ENCODE data around the gene HCRTR1.

HCRTR1 gene

DNA sequence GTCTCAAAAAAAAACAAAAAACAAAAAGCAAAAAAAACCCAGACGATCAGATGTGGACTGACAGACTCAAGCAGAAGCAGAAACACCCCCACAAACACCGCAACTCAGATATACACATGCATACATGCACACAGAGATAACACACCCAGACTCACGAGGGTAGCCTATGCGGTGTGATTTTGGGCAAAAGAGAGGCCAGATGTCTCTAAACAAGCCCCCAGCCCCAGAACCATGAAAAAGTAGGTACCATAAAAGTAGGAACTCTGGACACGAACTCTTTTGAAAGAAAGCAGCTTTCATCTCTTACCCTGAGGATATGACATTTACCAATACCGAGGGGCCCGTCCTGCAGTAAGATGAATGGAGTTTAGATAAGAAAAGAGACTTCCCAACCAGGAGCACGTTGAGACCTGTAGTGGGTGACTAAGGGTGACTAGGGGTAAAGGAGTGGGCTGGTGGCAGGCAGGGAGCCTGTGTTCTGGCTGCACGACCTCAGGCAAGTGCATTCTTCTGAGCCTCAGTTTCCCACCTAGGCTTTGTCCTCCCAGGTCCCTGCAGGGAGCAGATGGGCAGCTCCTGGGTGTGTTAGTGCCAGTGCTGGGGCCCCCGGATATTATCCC lies 42.6 kb upstream of the HCRTR1 start:
- H3K4me1 ChIP-seq (ENCODE audit: control insufficient read depth in 1 of 2, insufficient read depth in 2 of 2, low read length in 2 of 2): peaks cover 6 to 37% of the 10 kb centered on the region in 2 donors
- H3K27me3 ChIP-seq (ENCODE audit: low read depth, low read length): no peaks in the 10 kb centered on the region
- H3K27ac ChIP-seq (ENCODE audit: low read length): peak overlapping the region; percentile 98
- no peaks in the 10 kb centered on the region for H3K9me3 ChIP-seq (ENCODE audit: control insufficient read depth in 1 of 2, low read length in 2 of 2)
- H3K4me3 ChIP-seq (ENCODE audit: low read depth in 1 of 2, low read length in 2 of 2): peak overlapping the region in 1 of 2 donors; percentile 16
- H3K36me3 ChIP-seq (ENCODE audit: control insufficient read depth in 1 of 2, insufficient read depth in 2 of 2, low read length in 2 of 2): no peaks in the 10 kb centered on the region

DNA sequence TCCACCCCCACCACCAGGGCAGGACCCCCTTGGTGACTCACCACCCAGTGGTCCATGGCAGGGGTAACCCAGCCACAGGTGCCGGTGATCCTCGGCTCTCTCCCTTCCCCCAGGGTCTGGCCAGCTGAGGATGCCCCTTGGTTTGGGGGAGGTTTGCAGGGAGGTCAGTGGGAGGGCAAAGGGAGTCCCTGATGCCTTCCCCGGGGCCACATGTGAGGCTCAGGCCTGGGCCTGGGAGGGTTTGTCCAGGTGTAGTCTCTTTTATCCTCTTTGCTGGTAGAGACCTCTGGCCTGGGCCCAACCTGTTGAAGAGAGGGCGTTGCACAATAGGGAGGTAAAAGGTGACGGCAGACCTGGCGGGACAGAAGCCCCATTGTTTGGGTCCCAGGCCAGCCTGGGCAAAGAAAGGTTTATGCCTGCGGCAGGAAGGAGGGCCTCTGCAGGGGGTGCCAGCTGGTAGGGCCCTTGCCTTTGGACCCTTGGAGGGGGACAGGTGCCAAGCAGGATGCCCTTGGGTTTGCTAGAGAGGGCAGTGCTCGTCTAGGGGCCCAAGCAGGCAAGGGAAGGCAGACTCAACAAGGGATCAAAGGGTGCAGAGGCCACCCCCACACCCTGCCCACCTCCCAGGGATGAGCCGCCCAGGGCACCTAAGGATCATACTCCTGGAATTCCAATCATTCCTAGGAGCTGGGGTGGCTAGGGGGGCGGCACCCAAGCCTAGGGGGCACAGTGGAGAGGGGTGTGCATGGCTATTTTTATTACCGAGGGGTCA lies 41.9 kb upstream of the HCRTR1 start:
- no peaks in the 10 kb centered on the region for H3K36me3 ChIP-seq (ENCODE audit: control insufficient read depth in 1 of 2, insufficient read depth in 2 of 2, low read length in 2 of 2)
- peaks cover 6 to 37% of the 10 kb centered on the region in 2 donors for H3K4me1 ChIP-seq (ENCODE audit: control insufficient read depth in 1 of 2, insufficient read depth in 2 of 2, low read length in 2 of 2)
- H3K9me3 ChIP-seq (ENCODE audit: control insufficient read depth in 1 of 2, low read length in 2 of 2): no peaks in the 10 kb centered on the region
- H3K27ac ChIP-seq (ENCODE audit: low read length): peak overlapping the region; percentile 98
- no peaks in the 10 kb centered on the region for H3K27me3 ChIP-seq (ENCODE audit: low read depth, low read length)
- peak overlapping the region; percentile 16 to 73 for H3K4me3 ChIP-seq (ENCODE audit: low read depth in 1 of 2, low read length in 2 of 2)

DNA sequence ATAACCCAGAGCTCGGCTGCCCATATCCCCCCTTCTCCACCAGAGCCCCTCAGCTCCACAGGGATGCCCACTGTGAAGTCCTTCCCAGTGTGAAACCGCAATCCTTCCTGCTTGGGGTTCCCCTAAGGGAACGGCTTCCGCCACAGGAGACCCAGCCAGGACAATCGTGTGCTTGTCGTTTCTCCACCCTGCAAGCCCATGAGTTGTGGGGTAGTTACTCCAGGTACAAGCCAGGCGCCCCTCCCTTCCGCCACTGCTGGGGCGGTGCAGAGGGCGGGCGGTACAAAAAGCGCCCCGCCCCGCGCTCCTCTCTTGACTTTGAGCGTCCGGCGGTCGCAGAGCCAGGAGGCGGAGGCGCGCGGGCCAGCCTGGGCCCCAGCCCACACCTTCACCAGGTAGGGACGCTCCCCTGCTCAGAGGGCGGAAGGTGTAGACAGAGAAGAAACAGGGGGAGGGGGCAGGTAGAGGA lies 41.3 kb upstream of the HCRTR1 start, which contains the start of gene TINAGL1:
Gene TINAGL1, plus strand, starts transcription at position 315 of the 469 bp plus-strand sequence. CDS start 634 bp downstream, outside the sequence.
- Histone ChIP-seq H3K27me3 (ENCODE audit: low read depth, low read length) (no peaks in the 10 kb centered on the region), H3K9me3 (ENCODE audit: control insufficient read depth in 1 of 2, low read length in 2 of 2) (no peaks in the 10 kb centered on the region), H3K4me1 (ENCODE audit: control insufficient read depth in 1 of 2, insufficient read depth in 2 of 2, low read length in 2 of 2) (peaks cover 6 to 37% of the 10 kb centered on the region in 2 donors), H3K4me3 (ENCODE audit: low read depth in 1 of 2, low read length in 2 of 2) (peak within 1 kb of the TSS; percentile 73 to 91), H3K36me3 (ENCODE audit: control insufficient read depth in 1 of 2, insufficient read depth in 2 of 2, low read length in 2 of 2) (no peaks in the 10 kb centered on the region), H3K27ac (ENCODE audit: low read length) (peak within 1 kb of the TSS; percentile 98)

DNA sequence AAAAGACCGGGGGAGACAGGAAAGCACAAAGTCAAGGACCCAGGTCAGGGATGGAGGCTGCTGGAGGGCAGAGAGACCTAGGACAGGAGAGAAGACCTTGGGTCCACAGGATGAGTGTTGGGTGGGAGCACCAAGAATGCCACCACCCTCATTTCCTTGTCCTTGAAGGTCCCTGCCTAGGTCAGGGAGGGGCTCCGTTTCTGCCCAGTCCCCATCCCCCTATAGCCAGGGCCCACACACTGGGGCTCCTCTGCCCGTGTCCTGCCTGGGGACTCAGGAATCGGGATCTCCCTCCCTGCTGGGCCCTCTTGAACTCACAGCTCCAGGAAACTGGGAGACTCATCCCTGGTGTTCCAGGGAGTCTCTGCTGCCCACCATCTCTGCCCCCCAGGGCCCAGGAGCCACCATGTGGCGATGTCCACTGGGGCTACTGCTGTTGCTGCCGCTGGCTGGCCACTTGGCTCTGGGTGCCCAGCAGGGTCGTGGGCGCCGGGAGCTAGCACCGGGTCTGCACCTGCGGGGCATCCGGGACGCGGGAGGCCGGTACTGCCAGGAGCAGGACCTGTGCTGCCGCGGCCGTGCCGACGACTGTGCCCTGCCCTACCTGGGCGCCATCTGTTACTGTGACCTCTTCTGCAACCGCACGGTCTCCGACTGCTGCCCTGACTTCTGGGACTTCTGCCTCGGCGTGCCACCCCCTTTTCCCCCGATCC lies 40.6 kb upstream of the HCRTR1 start:
- Histone ChIP-seq H3K4me3 (ENCODE audit: low read depth in 1 of 2, low read length in 2 of 2) (peak overlapping the region; percentile 73 to 91), H3K36me3 (ENCODE audit: control insufficient read depth in 1 of 2, insufficient read depth in 2 of 2, low read length in 2 of 2) (no peaks in the 10 kb centered on the region), H3K27ac (ENCODE audit: low read length) (peak overlapping the region; percentile 98), H3K4me1 (ENCODE audit: control insufficient read depth in 1 of 2, insufficient read depth in 2 of 2, low read length in 2 of 2) (peaks cover 6 to 41% of the 10 kb centered on the region in 2 donors), H3K27me3 (ENCODE audit: low read depth, low read length) (no peaks in the 10 kb centered on the region), H3K9me3 (ENCODE audit: control insufficient read depth in 1 of 2, low read length in 2 of 2) (no peaks in the 10 kb centered on the region)

DNA sequence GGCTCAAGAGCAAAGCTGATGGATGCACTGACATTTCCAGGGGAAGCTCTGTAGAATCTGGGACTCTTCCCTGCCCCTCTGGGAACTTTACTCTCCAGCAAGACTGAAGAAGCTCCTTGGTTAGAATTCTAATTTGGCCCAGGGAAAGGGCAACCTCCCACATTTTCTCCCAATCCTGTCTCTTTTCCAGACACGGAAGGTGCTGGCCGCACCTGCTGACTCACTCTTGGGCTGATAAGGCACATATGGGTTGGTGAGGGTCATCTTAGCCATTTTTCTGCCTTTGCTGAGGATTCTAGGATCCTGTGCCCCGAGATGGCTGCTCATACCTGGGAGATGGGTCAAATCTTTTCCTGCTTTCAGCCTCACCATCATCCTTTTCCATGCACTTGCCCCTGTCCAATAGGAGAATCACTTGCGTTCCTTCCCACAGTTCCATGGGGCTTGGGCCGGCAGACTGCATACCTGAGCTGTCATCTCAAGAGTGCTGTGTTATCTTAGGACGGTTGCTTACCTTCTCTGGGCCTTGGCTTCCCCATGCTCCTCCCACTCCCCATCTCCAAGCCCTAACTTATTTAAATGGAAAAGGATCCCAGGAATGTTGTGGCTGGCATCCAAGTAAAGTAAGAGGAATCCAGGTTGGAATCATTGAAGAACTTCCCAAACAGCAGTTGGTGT lies 39.8 kb upstream of the HCRTR1 start:
- Histone ChIP-seq H3K36me3 (ENCODE audit: control insufficient read depth in 1 of 2, insufficient read depth in 2 of 2, low read length in 2 of 2) (no peaks in the 10 kb centered on the region), H3K4me3 (ENCODE audit: low read depth in 1 of 2, low read length in 2 of 2) (peak overlapping the region; percentile 73 to 91), H3K27me3 (ENCODE audit: low read depth, low read length) (no peaks in the 10 kb centered on the region), H3K27ac (ENCODE audit: low read length) (peak overlapping the region; percentile 98), H3K9me3 (ENCODE audit: control insufficient read depth in 1 of 2, low read length in 2 of 2) (no peaks in the 10 kb centered on the region), H3K4me1 (ENCODE audit: control insufficient read depth in 1 of 2, insufficient read depth in 2 of 2, low read length in 2 of 2) (peaks cover 6 to 46% of the 10 kb centered on the region in 2 donors)

DNA sequence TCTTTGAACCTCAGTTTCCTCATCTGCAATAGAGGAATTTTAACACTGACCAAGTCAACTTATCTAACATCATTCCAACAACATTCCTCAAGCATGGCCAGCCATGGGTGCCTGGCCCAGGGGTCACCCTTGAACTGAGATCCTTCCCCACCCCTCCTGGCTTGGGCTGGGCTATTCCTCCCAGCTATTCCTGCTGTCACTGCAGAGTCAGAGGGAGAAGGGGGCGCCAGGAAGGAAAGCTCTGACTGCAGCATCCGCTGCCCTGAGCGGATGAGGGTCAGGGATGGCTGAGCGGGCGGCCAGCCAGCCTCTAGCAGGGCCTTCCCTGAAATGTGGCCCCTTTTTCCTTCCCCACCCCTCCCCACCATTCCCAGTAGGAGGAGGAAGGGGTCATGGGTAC lies 38.1 kb upstream of the HCRTR1 start:
- Histone ChIP-seq H3K4me3 (ENCODE audit: low read depth in 1 of 2, low read length in 2 of 2) (peak overlapping the region; percentile 31 to 55), H3K36me3 (ENCODE audit: control insufficient read depth in 1 of 2, insufficient read depth in 2 of 2, low read length in 2 of 2) (peaks cover 0 to 10% of the 10 kb centered on the region in 2 donors), H3K27me3 (ENCODE audit: low read depth, low read length) (no peaks in the 10 kb centered on the region), H3K4me1 (ENCODE audit: control insufficient read depth in 1 of 2, insufficient read depth in 2 of 2, low read length in 2 of 2) (peaks cover 10 to 52% of the 10 kb centered on the region in 2 donors), H3K27ac (ENCODE audit: low read length) (peak overlapping the region; percentile 81), H3K9me3 (ENCODE audit: control insufficient read depth in 1 of 2, low read length in 2 of 2) (no peaks in the 10 kb centered on the region)

DNA sequence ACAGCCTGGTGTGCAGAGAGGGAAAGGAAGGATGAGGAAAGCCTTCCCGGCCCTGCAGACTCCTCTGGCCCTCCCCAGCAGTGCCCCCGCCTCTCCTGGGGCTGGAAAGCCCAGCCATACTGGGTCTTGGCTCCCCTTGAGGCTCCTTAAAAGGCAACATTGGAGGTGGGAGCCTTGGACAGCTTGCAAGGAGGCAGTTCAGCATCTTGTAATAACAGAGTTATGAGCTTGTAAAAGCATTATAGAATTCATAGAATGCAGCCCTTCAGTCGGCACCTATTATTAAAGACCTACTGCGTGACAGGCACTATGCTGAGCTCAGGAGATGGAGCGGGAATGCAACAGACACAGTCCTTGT lies 37.0 kb upstream of the HCRTR1 start:
- Histone ChIP-seq H3K36me3 (ENCODE audit: control insufficient read depth in 1 of 2, insufficient read depth in 2 of 2, low read length in 2 of 2) (peaks cover 8 to 16% of the 10 kb centered on the region in 2 donors), H3K4me3 (ENCODE audit: low read depth in 1 of 2, low read length in 2 of 2) (peak overlapping the region; percentile 47 to 55), H3K27me3 (ENCODE audit: low read depth, low read length) (no peaks in the 10 kb centered on the region), H3K27ac (ENCODE audit: low read length) (peak overlapping the region; percentile 81), H3K9me3 (ENCODE audit: control insufficient read depth in 1 of 2, low read length in 2 of 2) (no peaks in the 10 kb centered on the region), H3K4me1 (ENCODE audit: control insufficient read depth in 1 of 2, insufficient read depth in 2 of 2, low read length in 2 of 2) (peaks cover 10 to 51% of the 10 kb centered on the region in 2 donors)

DNA sequence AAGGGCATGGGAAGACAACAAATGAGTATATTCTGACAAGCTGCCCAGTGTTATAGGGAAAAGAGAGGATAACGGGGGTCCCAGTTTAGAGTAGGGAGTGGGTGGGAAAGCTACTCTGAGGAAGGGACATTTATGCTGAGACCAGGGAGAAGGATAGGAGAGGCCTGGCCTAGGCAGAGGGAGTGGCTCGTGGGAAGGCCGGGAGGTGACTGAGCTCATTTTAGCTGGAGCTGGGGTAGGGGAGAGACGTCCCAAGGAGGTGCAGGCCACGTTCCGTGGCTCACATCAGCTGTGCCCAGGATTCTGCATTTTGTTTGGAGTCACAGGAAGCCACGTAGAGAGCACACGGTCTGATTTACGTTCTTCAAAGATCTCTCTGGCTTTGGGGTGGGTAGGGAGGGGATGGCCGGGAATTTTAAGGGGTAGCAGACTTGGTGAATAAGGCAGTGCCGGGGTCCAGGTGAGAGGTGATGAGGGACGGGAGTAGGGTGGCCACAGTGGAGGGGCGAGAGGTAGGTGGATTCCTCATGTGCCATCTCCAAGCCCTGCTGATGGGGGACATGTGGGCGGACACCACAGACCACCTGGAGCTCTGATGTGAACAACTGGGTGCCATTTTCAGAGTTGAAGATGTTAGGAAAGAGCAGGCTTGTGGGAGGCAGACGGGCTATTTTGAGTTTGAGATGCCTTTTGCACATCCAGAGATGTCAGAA lies 36.4 kb upstream of the HCRTR1 start:
- no peaks in the 10 kb centered on the region for H3K27me3 ChIP-seq (ENCODE audit: low read depth, low read length)
- peak overlapping the region; percentile 47 to 55 for H3K4me3 ChIP-seq (ENCODE audit: low read depth in 1 of 2, low read length in 2 of 2)
- H3K4me1 ChIP-seq (ENCODE audit: control insufficient read depth in 1 of 2, insufficient read depth in 2 of 2, low read length in 2 of 2): peaks cover 10 to 46% of the 10 kb centered on the region in 2 donors

DNA sequence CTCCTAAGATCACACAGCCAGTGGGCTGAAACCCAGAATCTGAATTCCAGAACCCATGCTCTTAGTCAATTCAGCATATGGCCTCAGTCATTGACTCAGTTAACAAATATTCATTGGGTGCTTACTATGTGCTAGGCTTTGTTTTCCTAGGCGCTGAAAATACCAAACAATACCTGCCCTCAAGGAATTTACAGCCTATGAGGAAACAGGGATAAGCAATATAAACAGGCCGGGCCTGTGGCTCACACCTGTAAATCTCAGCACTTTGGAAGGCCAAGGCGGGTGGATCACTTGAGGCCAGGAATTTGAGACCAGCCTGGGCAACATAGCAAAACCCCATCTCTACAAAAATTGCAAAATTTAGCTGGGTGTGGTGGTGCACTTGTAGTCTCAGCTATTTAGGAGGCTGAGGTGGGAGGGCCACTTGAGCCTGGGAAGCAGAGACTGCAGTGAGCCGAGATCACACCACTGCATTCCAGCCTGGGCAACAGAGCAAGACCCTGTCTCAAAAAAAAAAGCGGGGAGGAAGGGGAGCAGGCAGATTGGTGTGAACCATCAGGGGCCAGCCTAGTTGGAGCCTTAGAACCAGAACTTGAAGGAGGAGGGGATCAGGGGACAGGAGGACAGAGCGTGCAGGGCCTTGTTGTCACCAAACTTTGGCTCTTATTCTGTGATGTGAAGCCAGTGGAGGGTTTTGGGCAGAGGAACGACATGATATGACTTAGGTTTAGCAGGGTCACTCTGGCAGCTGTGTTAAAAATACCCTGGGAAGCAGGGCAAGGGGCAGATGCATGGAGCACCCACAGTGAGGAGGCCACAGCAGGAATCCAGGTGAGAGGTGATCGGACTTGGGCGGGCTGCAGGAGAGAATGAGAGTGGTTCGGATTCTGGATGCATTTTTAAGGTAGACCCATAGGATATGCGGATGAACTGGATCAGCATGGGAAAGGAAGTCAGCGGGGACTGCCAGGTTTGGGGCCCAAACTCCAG lies 35.4 kb upstream of the HCRTR1 start:
- Histone ChIP-seq H3K9me3 (ENCODE audit: control insufficient read depth in 1 of 2, low read length in 2 of 2) (no peaks in the 10 kb centered on the region), H3K27me3 (ENCODE audit: low read depth, low read length) (no peaks in the 10 kb centered on the region), H3K36me3 (ENCODE audit: control insufficient read depth in 1 of 2, insufficient read depth in 2 of 2, low read length in 2 of 2) (peaks cover 15 to 22% of the 10 kb centered on the region in 2 donors), H3K4me1 (ENCODE audit: control insufficient read depth in 1 of 2, insufficient read depth in 2 of 2, low read length in 2 of 2) (peaks cover 10 to 51% of the 10 kb centered on the region in 2 donors), H3K4me3 (ENCODE audit: low read depth in 1 of 2, low read length in 2 of 2) (peak overlapping the region in 1 of 2 donors; percentile 3), H3K27ac (ENCODE audit: low read length) (peak overlapping the region; percentile 81)

More for the DNA sequence above, 36.4 kb upstream of the HCRTR1 start:
- no peaks in the 10 kb centered on the region for H3K9me3 ChIP-seq (ENCODE audit: control insufficient read depth in 1 of 2, low read length in 2 of 2)
- peaks cover 11 to 22% of the 10 kb centered on the region in 2 donors for H3K36me3 ChIP-seq (ENCODE audit: control insufficient read depth in 1 of 2, insufficient read depth in 2 of 2, low read length in 2 of 2)
- H3K27ac ChIP-seq (ENCODE audit: low read length): peak overlapping the region; percentile 81
